Measurements from ENCODE around the gene TRPM3. TPM values are rescaled to one million over a fixed set of nuclear protein-coding genes. Genes with fewer than 3 reads are reported as not detected.

The TRPM3 gene
- total RNA-seq, 1 donor = under 0.01 TPM

DNA sequence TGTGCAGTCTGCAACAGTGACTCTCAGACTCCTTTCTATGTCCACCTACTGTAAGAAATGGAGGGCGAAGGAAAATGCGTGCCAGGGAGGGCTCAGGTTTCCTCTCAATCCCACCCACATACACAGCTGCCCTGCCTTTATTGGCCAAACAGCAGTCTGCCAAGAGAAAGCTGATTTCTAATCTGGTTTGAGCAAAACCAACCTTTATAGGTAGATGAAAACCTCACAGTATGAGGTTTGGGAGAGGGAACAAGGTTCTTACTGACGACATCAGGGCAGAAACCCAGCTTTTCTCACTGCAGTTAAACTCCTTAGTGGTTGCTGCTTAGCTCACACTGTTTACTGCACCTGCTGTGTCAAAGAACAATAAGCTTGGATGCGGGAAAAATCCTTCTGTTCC, 554.7 kb downstream of the TRPM3 start:
- no peak for DNase-seq (ENCODE audit: low read depth in 2 of 3, low spot score in 2 of 3)

GRCh38 chr9:70566066-70566465, 555.4 kb downstream of the TRPM3 start:
- DNase-seq (ENCODE audit: low read depth in 2 of 3, low spot score in 2 of 3) = no peak

DNA sequence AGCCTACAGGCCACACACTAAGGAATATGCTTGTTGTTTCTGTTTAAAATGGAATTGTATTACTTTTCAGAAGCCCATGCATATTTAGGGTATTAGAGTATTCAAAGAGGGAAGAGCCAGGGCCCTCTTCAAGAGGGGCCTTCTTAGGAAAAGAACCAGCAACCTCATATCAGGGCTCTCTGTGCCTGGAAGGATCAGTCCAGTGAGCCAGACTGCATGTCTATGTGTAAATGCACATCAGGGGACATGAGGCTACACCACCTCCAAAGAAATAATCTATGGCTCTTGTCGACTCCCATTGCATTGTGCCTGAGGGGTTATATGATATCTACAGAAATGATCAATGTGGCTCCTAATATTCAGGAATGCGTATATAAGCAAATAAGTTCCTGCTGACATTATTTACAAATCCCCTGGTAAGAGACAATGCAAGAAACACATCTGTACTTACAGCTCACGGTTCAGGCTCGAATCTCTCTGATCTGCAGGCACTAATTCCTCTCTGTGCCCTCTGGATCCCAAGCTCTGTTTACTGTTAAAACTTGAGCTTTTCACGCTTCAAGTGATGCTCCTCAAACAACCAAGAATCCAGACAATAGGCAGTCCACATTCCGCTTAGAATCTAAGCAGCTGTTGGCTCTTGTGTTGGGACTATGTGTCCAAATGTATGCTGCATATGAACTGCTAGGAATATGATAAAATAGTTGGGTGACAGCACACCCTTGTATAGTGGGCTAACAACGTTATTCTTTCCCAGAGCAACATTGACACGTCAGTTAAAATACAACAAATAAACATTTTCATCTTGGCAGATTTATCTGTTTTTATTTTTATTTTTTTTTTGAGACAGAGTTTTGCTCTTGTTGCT, 556.7 kb downstream of the TRPM3 start:
- DNase-seq (ENCODE audit: low read depth in 2 of 3, low spot score in 2 of 3) = no peak

DNA sequence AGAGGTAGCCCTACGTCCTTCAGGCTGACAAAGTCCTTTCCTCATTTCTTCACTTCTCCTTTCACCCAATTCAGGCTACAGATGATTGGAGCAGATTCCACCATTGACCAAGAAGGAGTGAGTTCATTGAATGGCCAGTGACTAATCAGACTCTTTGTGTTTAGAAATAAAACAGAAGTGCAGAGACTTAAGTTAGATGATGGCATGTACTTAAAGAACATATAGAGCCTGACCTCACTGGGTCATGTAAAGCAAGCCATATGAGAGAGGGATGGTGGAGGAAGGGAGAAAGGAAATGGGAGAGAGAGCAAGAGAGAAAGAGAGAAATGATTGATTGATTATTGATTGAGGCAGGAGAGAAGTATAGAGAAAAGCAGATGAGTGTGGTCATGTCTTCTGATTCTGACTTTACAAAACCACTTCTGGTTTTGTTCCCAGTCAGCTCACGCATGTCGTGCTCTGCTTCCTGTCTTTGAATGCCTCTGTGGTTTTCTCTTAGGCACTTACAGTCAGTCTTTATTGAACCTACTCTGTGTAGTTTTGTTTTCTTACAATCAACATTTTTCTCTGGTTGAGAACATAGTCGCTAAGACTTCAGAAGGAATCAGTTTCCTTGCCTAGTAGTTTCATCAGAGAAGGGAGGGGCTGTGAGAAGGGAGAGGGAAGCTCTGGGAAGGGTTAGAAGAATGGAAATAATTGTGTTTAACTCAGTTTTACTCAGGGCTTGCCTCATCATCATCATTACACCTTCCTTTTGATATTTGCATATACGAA, 557.8 kb downstream of the TRPM3 start:
- DNase-seq (ENCODE audit: low read depth in 2 of 3, low spot score in 2 of 3) = peak; percentile 30 to 83 (median 66)

DNA sequence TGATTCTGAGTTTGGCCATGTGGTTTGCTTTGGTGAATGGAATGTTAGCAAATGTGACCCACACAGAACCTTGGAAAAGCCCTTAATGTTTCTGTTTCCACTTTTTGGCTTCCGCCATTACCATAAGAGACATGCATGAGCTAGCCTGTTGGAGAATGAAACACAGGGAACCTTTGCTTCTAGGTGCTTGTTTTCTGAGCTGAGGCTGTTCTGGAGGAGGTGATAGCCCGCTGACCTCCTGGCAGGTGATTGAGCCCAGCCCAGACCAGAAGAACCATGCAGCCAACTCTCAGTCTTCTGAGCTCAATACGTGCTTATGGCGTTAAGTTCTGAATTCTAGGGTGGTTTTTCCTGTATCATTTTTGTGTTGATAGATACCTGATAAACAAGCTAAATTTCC, 558.4 kb downstream of the TRPM3 start:
- no peak for DNase-seq (ENCODE audit: low read depth in 2 of 3, low spot score in 2 of 3)

DNA sequence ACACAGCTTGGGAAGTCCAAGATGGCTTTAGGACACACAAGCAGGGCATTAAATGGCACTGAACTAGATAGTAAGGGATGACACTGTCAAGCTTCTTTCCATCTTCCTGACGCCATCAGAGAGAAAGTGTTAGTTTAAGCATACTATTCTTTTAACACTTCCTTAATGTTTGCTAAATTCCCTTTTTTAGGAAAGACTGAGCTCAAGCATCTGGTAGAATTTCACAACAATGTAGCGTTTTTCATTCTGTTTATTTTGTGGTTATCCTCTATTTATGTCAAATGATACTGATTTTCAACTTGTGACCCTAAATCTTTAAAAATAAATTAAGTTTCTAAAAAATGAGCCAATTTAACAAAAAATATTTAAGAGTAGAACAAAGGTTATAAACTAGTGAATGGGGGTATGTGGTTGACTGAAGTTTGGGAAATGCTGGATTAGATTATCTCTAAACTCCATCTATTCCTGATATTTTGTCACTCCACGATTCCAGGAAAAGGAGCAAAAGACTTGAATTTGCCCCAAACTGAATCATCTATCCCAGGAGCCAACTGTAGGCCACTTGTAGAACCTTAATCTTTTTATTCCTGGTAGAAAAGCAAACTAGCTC, 559.5 kb downstream of the TRPM3 start:
- no peak for DNase-seq (ENCODE audit: low read depth in 2 of 3, low spot score in 2 of 3)

DNA sequence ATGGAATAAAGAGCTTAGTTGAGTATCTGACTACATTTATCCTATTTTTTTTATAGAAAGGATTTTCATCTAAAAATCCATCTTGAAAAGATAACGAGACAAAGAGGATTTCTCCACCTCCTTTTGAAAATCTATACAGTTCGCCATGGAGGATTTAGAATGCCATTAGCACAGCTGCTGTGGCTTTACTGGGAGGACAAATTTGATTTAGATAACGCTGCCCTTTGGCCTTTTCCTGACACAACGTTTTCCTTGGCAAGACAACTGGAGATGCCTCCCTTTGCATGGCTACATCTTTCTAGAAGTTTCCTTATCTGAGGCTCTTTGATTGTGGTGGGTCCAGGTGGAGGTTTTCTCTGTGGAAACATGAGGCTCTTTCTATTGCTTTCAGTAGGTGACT, 560.3 kb downstream of the TRPM3 start:
- no peak for DNase-seq (ENCODE audit: low read depth in 2 of 3, low spot score in 2 of 3)

DNA sequence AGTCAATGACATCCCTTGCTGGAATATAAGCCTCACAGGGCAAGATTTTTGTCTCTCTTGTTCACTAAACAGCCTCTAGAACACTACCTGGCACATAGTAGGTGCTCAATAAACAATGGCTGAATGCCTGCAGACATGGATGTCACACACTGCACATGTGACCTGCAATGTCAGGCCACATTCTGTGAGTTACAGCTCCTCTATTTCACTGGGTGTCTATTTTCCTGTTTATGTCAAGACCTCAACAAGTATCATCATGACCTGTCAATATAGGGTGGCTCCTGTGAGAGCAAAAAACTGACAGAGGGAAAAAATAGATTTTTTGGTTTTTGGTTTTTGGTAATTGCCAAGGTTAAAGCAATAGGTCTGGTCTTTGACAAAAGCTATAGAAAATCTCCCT, 562.3 kb downstream of the TRPM3 start:
- DNase-seq (ENCODE audit: low read depth in 2 of 3, low spot score in 2 of 3) = no peak

- DNase-seq (ENCODE audit: low read depth in 2 of 3, low spot score in 2 of 3) = no peak
Measured at GRCh38 chr9:70557661-70558369, 563.6 kb downstream of the TRPM3 start.

GRCh38 chr9:70556771-70557170, 564.6 kb downstream of the TRPM3 start:
- DNase-seq (ENCODE audit: low read depth in 2 of 3, low spot score in 2 of 3) = no peak

DNA sequence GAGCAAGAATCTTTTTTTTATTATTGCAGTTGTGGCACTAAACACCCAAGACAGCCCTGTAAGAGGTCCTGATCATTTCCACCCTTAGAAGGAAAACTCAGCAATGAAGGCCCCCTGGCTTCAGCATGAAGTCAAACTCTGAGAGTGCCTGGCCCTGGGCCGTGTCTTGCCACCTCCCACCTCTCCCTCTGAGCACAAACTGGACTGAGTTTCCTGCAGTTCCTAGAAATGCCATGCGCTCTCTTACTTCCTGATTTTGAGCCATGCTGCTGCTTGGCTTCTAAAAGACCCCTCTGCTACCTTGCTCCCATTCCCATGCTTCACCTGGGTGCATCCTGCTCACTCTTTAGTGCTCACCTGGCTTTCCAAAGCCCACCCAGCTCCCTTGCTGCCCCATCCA, 566.5 kb downstream of the TRPM3 start:
- DNase-seq (ENCODE audit: low read depth in 2 of 3, low spot score in 2 of 3) = no peak

- no peak for DNase-seq (ENCODE audit: low read depth in 2 of 3, low spot score in 2 of 3)
Measured at GRCh38 chr9:70553707-70554673, 567.4 kb downstream of the TRPM3 start.

DNA sequence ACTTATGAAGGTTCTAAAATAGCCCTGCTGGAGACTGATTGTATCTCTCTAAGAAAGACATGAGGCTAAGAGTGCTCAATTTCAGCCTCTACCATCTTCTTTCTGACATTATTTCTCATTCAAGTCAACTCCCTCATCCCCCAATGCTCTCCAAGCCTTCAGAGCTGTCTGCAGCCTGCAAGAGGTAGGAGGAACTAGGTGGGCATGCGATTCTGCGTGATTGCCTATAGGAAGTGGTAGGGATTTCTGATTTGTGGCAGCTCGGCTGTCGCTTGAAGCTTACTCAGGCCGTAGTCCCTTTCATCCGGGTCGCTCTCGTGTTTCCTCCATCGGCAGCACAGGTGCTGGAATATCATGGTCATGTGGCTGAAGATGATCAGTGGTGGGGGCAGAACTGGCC, 568.9 kb downstream of the TRPM3 start:
- DNase-seq (ENCODE audit: low read depth in 2 of 3, low spot score in 2 of 3) = no peak

DNA sequence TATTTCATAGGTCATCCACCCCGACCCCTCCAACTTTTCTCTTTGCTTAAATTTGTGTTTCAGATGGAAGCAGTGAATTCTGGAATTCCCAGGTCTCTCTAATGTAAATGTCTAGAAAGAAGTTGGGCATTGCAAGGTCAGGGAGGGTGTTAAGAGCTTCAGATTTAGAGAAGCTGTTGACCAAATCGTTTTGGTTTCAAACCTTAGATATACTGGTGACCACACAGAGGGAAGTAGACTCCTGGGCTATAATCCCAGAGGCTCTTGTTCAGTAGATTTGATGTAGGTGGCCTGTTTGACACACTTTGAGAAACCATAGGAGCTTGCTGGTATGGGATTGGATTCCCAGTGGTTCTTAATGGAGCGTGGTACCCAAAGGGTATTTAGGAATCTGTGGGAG, 569.6 kb downstream of the TRPM3 start:
- DNase-seq (ENCODE audit: low read depth in 2 of 3, low spot score in 2 of 3) = no peak

DNA sequence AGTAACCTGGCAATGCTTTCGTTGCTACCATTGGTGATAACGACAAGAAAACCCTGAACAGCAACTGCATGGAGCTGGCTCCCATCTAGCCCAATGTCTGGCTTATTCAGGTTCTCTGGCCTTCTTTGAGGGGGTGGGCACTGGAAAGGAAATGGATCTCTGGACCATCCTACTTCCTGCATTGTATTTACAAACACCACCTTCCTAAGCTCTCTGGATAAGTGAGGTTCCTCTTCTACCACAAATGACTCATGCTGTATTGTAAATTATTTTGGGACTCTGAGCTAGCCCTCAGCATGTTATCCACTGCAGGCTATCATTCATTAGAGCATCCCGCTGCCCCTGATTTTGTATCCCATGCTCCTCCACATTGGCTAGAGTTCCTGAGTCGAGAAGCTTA, 570.0 kb downstream of the TRPM3 start:
- no peak for DNase-seq (ENCODE audit: low read depth in 2 of 3, low spot score in 2 of 3)

DNA sequence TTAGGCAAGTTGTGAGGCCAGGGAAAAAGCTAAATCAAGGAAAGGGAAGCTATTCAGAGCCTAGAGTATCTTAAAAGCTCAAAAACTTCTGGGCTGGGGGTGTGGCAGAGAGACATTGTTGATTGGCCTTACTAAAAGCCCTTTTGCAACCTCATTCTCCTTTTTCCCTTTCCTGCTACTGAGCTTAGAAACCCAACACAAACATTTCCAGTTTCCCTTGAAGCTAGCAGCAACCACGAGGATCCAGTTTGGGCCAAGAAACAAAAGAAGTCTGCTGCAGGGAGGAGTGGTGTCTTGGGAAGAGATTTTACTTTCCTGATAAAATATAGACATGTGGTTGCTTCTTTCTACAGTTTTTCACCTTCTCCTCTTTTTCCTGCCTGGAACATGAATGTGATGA, 571.5 kb downstream of the TRPM3 start:
- no peak for DNase-seq (ENCODE audit: low read depth in 2 of 3, low spot score in 2 of 3)

GRCh38 chr9:70542311-70542931, 579.0 kb downstream of the TRPM3 start:
- no peak for DNase-seq (ENCODE audit: low read depth in 2 of 3, low spot score in 2 of 3)

DNA sequence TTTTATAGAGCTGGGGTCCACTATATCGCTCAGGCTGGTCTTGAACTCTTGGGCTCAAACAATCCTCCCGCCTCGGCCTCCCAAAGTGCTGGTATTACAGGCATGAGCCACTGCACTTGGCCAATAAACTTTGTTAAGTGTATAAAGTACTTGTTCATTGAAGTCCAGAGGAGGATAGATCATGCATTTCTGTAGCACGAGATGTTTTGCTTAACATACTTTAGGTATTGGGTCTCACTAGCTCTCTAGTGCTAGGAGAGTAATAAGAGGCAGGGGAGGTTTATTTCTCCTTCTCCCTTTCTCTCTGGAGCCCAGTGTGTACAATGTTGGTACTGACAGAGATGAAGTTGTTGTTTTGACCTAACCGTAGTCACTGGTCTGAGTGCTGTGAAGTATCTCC, 581.4 kb downstream of the TRPM3 start:
- DNase-seq (ENCODE audit: low read depth in 2 of 3, low spot score in 2 of 3) = no peak

- DNase-seq (ENCODE audit: low read depth in 2 of 3, low spot score in 2 of 3) = no peak
Measured at GRCh38 chr9:70539526-70539925, 581.9 kb downstream of the TRPM3 start.
